Measurements from ENCODE around the gene BPIFB2. TPM values are rescaled to one million over a fixed set of nuclear protein-coding genes. Genes with fewer than 3 reads are reported as not detected.

BPIFB2 gene
- total and polyA plus RNA-seq, 5 experiments from 2014 or later, result not detected

- Mint-ChIP-seq H3K9me3 (no peaks in the 10 kb centered on the region), H3K4me3 (no peak overlapping the region), H3K27me3 (no peaks in the 10 kb centered on the region), H3K36me3 (no peaks in the 10 kb centered on the region), H3K27ac (peak overlapping the region in 2 of 10 donors; percentile 20 to 58), H3K4me1 (peaks cover 6 to 14% (median 10%) of the 10 kb centered on the region in 4 donors)
- ATAC-seq, result no peak
- POLR2A ChIA-PET, result no interaction called here
- no peak for DNase-seq
These were observed 57.2 kb downstream of the BPIFB2 start for GRCh38 chr20:33064572-33065287.

- Mint-ChIP-seq H3K36me3 (no peaks in the 10 kb centered on the region), H3K4me1 (peaks cover 6 to 14% (median 10%) of the 10 kb centered on the region in 4 donors), H3K27me3 (no peaks in the 10 kb centered on the region), H3K4me3 (no peak overlapping the region), H3K9me3 (no peaks in the 10 kb centered on the region), H3K27ac (peak overlapping the region in 2 of 10 donors; percentile 58 to 69)
- POLR2A ChIA-PET, result no interaction called here
- DNase-seq (no peak), ATAC-seq (no peak)
These were observed 58.3 kb downstream of the BPIFB2 start for GRCh38 chr20:33065785-33066184.

- peaks cover 6 to 14% (median 10%) of the 10 kb centered on the region in 4 donors for H3K4me1 Mint-ChIP-seq
- H3K27me3 Mint-ChIP-seq, result no peaks in the 10 kb centered on the region
- H3K36me3 Mint-ChIP-seq, result no peaks in the 10 kb centered on the region
- DNase-seq (no peak), ATAC-seq (no peak)
- no peaks in the 10 kb centered on the region for H3K9me3 Mint-ChIP-seq
- no peak overlapping the region for H3K4me3 Mint-ChIP-seq
- peak overlapping the region in 6 of 10 donors; percentile 43 to 88 (median 83) for H3K27ac Mint-ChIP-seq
- POLR2A ChIA-PET, result interaction anchor here (1.2 kb wide), 1 partner anchor 12 kb away, joined by 3 read pairs; no protein-coding TSS in a partner anchor
These were observed 60.3 kb downstream of the BPIFB2 start for GRCh38 chr20:33067806-33068205.

GRCh38 chr20:33068251-33068939, 60.9 kb downstream of the BPIFB2 start:
- H3K9me3 Mint-ChIP-seq, result no peaks in the 10 kb centered on the region
- POLR2A ChIA-PET, result interaction anchor here (1.2 kb wide), 1 partner anchor 12 kb away, joined by 3 read pairs; no protein-coding TSS in a partner anchor
- H3K4me3 Mint-ChIP-seq, result no peak overlapping the region
- H3K36me3 Mint-ChIP-seq, result no peaks in the 10 kb centered on the region
- DNase-seq (peak in 1 of 10 donors; percentile 7), ATAC-seq (no peak)
- H3K27me3 Mint-ChIP-seq, result no peaks in the 10 kb centered on the region
- peak overlapping the region in 6 of 10 donors; percentile 43 to 88 (median 80) for H3K27ac Mint-ChIP-seq
- peaks cover 6 to 14% (median 12%) of the 10 kb centered on the region in 4 donors for H3K4me1 Mint-ChIP-seq

DNA sequence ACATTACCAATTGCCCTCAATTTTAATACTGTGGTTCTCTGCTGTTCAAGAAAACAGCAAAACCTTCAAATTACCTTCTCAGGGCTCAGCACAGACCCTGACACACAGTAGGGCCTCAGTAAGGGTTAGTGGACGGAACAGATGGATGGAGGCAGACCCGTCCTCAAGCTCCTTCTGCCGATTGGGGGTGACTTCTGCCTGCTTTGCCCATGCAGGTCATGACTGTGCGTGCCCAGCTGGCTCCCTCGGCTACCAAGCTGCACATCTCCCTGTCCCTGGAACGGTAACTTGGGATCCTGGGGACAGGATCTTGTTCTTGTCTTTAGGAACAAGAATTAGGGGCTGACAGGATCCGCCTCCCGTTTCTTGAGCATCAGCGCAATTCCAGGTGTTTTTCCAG, 62.2 kb downstream of the BPIFB2 start:
- no peak overlapping the region for H3K27ac Mint-ChIP-seq
- H3K4me1 Mint-ChIP-seq, result peaks cover 6 to 21% (median 12%) of the 10 kb centered on the region in 4 donors
- H3K9me3 Mint-ChIP-seq, result no peaks in the 10 kb centered on the region
- no peaks in the 10 kb centered on the region for H3K36me3 Mint-ChIP-seq
- no peaks in the 10 kb centered on the region for H3K27me3 Mint-ChIP-seq
- DNase-seq (no peak), ATAC-seq (no peak)
- no peak overlapping the region for H3K4me3 Mint-ChIP-seq
- POLR2A ChIA-PET, result no interaction called here

DNA sequence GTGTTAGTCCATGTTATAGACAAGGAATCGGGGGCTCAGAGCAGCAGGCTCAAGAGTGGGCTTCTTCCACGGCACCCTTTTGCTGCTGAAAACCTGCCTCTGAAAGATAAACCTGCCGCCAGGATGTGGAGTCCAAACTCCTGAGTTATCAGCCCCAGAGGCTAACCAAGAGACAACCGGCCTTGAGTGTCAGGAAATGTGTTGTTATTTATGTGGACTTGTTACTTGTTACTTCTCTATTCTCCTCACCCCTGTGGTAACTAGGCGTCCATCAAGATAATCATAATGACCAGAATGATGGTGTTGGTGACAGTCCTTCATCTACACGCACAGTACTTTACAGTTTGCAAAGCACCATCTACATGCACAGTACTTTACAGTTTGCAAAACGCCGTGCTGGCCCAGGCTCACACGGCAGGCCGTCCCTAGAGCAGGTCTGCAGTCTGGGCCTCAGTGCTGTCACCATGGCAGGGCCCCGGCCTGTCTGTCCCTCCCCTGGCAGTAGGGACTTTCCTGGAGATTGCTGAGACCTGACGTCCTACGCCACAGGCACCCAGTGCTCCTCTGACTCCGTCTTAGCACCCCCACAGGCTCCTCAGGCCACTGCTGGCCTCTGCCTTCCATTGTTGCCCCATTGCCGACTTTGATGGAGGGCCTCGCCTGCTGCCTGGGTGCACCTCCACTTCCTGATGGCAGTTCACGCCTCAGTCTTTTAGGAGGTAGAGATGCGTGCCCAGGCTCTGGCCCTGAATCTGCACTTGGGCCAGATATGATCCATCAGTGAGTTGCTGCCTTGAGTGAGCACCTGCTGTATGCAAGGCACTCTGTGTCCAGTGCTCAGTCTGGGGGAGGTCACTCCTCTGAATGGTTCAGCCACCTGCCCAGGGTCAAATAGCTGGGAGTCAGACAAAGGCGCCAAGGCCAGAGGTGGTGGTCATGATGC, 62.9 kb downstream of the BPIFB2 start:
- Mint-ChIP-seq H3K4me3 (no peak overlapping the region), H3K27ac (peak overlapping the region in 1 of 10 donors; percentile 44)
- ATAC-seq, result no peak

DNA sequence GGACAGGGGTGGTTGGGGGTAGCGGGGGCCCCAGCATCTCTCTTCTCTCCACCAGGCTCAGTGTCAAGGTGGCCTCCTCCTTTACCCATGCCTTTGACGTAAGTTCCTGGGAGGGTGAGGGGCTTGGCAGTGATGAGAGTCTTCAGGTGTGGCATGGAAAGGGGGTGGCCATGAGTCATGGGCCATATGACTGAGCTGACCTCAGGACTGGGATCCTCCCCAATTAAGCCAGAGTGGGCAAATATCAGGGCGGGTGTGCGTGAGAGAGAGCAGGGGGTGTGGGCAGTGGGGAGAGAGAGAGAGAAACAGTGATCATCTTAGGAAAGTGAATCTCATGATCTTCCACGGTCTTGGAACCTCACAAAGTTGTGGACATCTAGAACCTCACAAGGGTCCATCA, 63.7 kb downstream of the BPIFB2 start:
- Mint-ChIP-seq H3K4me3 (no peak overlapping the region), H3K27me3 (no peaks in the 10 kb centered on the region), H3K27ac (peak overlapping the region in 2 of 10 donors; percentile 28 to 88), H3K9me3 (no peaks in the 10 kb centered on the region), H3K4me1 (peaks cover 6 to 29% (median 15%) of the 10 kb centered on the region in 4 donors), H3K36me3 (no peaks in the 10 kb centered on the region)
- POLR2A ChIA-PET, result no interaction called here
- DNase-seq, result peak in 1 of 10 donors; percentile 21
- no peak for ATAC-seq

More for the DNA sequence above, 62.9 kb downstream of the BPIFB2 start:
- peak in 1 of 10 donors; percentile 45 for DNase-seq
- no peaks in the 10 kb centered on the region for H3K9me3 Mint-ChIP-seq
- POLR2A ChIA-PET, result no interaction called here
- H3K36me3 Mint-ChIP-seq, result no peaks in the 10 kb centered on the region
- H3K4me1 Mint-ChIP-seq, result peaks cover 6 to 26% (median 14%) of the 10 kb centered on the region in 4 donors
- no peaks in the 10 kb centered on the region for H3K27me3 Mint-ChIP-seq

- H3K4me1 Mint-ChIP-seq, result peaks cover 9 to 35% (median 15%) of the 10 kb centered on the region in 4 donors
- ATAC-seq, result no peak
- H3K9me3 Mint-ChIP-seq, result no peaks in the 10 kb centered on the region
- H3K27ac Mint-ChIP-seq, result peak overlapping the region in 2 of 10 donors; percentile 19
- POLR2A ChIA-PET, result no interaction called here
- no peaks in the 10 kb centered on the region for H3K27me3 Mint-ChIP-seq
- peak in 1 of 10 donors; percentile 11 for DNase-seq
- no peak overlapping the region for H3K4me3 Mint-ChIP-seq
- H3K36me3 Mint-ChIP-seq, result no peaks in the 10 kb centered on the region
These were observed 64.9 kb downstream of the BPIFB2 start for GRCh38 chr20:33072362-33072761.

- POLR2A ChIA-PET, result no interaction called here
- Mint-ChIP-seq H3K4me3 (no peak overlapping the region), H3K27ac (peak overlapping the region in 2 of 10 donors; percentile 19 to 35), H3K27me3 (no peaks in the 10 kb centered on the region), H3K9me3 (no peaks in the 10 kb centered on the region), H3K36me3 (no peaks in the 10 kb centered on the region), H3K4me1 (peaks cover 8 to 34% (median 15%) of the 10 kb centered on the region in 4 donors)
- ATAC-seq, result no peak
- no peak for DNase-seq
These were observed 65.3 kb downstream of the BPIFB2 start for GRCh38 chr20:33072813-33073212.

Other genes starting within 250 kb of the BPIFB2 start
- under 1 TPM; 0.44 to 0.82 TPM for gene DNMT3B, start 245.3 kb upstream of the BPIFB2 start, total RNA-seq
- under 1 TPM in 2 of 3 donors, not detected in 1; 0.08 to 0.65 TPM for gene DNMT3B, start 245.3 kb upstream of the BPIFB2 start, polyA plus RNA-seq
- 10 to 100 TPM; 81.3 to 86.3 TPM for gene MAPRE1, start 187.8 kb upstream of the BPIFB2 start, total RNA-seq
- gene MAPRE1, start 187.8 kb upstream of the BPIFB2 start, polyA plus RNA-seq, result 100 to 1,000 TPM; 100 to 112 (median 108) TPM
- 1 to 10 TPM; 2.2 to 2.9 TPM for gene EFCAB8, start 148.8 kb upstream of the BPIFB2 start, total RNA-seq
- gene EFCAB8, start 148.8 kb upstream of the BPIFB2 start, polyA plus RNA-seq, result not detected
- not detected for gene SUN5, start 3.3 kb upstream of the BPIFB2 start, total RNA-seq
- gene SUN5, start 3.3 kb upstream of the BPIFB2 start, polyA plus RNA-seq, result not detected
- not detected for gene BPIFB6, start 23.9 kb downstream of the BPIFB2 start, total RNA-seq
- gene BPIFB6, start 23.9 kb downstream of the BPIFB2 start, polyA plus RNA-seq, result not detected
- not detected for gene BPIFB3, start 46.2 kb downstream of the BPIFB2 start, total RNA-seq
- not detected for gene BPIFB3, start 46.2 kb downstream of the BPIFB2 start, polyA plus RNA-seq
- gene BPIFB4, start 71.9 kb downstream of the BPIFB2 start, total RNA-seq, result not detected
- not detected for gene BPIFB4, start 71.9 kb downstream of the BPIFB2 start, polyA plus RNA-seq
- not detected for gene BPIFA2, start 160.5 kb downstream of the BPIFB2 start, total RNA-seq
- not detected for gene BPIFA2, start 160.5 kb downstream of the BPIFB2 start, polyA plus RNA-seq
- not detected for gene BPIFA3, start 209.6 kb downstream of the BPIFB2 start, total RNA-seq
- not detected for gene BPIFA3, start 209.6 kb downstream of the BPIFB2 start, polyA plus RNA-seq
- not detected for gene BPIFA1, start 228.3 kb downstream of the BPIFB2 start, total RNA-seq
- not detected for gene BPIFA1, start 228.3 kb downstream of the BPIFB2 start, polyA plus RNA-seq